Coronary artery (tissue), 2 donors: ENCODE measurements around the gene TIGIT.
A peak's percentile ranks its signal among the peaks of the same experiment; 100 is the strongest.

Source experiments
- DNase-seq: peaks from one replicate; pipeline ENCODE4 v3.0.0-alpha.2; 2017; ENCODE audit warnings: low spot score
- H3K27ac ChIP-seq, 2 donors: fragments of 200-600 bp; sonication (generic); one replicate each; pipeline ENCODE4 v1.5.1; 2016 to 2019
- H3K4me3 ChIP-seq: fragments of 200-600 bp; sonication (generic); 2 replicates; pipeline ENCODE4 v1.5.1; 2016; ENCODE audit warnings: mild to moderate bottlenecking, moderate library complexity
- TF ChIP-seq, protein P1 (sequence below): fragments of 200-600 bp; sonication (generic); IDR thresholded peaks from one replicate; pipeline ENCODE4 v1.5.1; 2019; ENCODE audit warnings: antibody characterized with exemption

The TIGIT gene

DNA sequence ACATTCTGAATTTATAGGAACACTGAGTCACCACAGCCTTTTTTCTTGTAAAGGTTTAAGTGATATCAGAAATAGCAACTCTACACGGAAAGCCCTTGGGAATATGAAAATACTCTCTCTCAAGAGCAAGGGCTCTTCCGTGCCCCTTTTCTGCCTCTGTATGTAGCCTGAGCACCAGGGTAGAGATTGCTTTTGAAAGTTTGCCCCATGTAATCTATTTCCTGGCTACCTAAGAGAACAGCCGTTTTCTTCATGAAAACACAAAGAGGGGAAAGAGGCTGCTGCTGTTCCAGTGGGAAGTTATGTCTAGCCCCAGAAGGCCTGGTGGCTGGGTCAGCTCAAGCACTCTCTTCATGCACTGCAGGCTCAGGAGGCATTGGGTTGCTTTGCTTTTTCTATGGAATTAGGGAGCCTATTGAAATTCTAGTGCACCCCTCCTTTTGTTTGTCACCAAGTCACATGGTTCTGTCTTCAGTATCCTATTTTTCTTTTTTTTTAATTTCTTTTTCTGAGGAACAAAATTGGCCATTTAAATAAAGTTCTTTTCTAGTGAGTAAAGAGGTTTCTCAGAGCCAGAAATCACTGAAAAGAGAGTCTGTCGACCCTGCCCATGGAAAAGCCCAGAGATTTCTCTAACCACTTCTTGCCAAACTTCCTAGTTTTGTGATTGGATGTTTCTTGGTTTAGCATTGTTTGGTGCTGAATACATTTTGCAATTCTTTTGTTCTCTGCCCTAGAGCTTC lies 39.5 kb downstream of the TIGIT start:
- Histone ChIP-seq H3K4me3 (no peak overlapping the region), H3K27ac (no peak overlapping the region)
- no peak for DNase-seq
- TF ChIP-seq, protein P1, sequence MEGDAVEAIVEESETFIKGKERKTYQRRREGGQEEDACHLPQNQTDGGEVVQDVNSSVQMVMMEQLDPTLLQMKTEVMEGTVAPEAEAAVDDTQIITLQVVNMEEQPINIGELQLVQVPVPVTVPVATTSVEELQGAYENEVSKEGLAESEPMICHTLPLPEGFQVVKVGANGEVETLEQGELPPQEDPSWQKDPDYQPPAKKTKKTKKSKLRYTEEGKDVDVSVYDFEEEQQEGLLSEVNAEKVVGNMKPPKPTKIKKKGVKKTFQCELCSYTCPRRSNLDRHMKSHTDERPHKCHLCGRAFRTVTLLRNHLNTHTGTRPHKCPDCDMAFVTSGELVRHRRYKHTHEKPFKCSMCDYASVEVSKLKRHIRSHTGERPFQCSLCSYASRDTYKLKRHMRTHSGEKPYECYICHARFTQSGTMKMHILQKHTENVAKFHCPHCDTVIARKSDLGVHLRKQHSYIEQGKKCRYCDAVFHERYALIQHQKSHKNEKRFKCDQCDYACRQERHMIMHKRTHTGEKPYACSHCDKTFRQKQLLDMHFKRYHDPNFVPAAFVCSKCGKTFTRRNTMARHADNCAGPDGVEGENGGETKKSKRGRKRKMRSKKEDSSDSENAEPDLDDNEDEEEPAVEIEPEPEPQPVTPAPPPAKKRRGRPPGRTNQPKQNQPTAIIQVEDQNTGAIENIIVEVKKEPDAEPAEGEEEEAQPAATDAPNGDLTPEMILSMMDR, result no peak

DNA sequence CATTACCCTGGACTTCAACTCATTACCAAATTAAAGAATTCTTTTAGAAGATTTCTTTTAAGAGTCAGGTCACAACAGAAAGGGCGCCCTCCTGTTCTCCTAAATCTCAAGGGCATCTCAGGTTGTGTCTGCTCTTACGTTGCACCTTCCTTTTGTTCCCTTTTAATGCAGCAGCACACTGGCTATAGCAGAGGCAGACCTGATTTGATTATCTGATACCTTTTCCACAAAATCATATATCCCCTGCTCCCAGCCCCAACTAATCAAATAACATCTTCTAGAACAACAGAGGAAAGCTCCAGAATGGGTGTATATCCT lies 40.1 kb downstream of the TIGIT start:
- TF ChIP-seq, protein P1, result no peak
- Histone ChIP-seq H3K27ac (no peak overlapping the region), H3K4me3 (no peak overlapping the region)
- DNase-seq, result no peak

DNA sequence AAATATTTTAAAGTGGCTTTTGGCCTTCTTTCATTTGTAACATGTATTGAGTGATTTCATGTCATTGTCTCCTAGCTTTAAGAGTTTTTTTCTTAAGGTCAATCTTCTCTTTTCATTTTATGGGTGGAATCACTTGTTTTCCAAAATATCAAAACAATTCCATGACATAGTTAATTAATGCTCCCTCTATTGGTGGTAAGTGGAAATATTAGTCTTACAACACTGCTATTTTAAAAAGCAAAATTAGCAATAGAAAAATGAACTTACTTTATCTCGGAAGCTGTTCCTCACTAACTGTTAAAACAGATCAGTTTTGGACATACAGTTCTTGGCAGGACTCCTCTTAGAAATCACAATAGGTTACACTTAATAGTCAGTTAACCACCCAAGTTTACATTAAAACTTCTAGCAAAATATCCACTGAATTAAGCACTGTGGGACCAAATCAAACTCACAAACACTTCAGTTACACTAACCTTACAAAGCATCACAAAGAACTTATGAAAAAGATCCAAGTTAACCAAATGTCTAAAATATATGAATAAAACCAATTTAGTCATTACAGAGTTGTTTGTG lies 42.4 kb downstream of the TIGIT start:
- Histone ChIP-seq H3K4me3 (no peak overlapping the region), H3K27ac (no peak overlapping the region)
- DNase-seq, result no peak
- TF ChIP-seq, protein P1, result peak; percentile 41

DNA sequence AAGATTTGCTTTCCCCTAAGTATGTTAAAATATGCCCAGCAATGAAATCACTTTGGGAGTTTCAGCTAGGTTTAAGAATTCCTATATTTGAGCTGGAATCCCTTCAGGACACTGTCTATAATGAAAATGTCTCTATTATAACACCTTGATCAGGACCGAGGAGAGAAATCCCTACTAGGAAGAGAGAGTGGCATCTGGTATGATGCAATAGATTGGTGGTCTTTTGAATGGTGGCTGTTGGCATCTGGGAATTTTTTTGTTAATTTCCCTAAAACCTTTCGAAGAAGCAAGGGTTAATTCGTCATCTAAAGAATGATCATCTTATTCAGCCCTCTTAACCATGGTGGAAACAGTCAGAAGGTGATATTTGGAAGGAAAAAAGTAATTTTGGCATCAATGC lies 43.0 kb downstream of the TIGIT start:
- TF ChIP-seq, protein P1, result no peak
- no peak for DNase-seq
- Histone ChIP-seq H3K4me3 (no peak overlapping the region), H3K27ac (no peak overlapping the region)

DNA sequence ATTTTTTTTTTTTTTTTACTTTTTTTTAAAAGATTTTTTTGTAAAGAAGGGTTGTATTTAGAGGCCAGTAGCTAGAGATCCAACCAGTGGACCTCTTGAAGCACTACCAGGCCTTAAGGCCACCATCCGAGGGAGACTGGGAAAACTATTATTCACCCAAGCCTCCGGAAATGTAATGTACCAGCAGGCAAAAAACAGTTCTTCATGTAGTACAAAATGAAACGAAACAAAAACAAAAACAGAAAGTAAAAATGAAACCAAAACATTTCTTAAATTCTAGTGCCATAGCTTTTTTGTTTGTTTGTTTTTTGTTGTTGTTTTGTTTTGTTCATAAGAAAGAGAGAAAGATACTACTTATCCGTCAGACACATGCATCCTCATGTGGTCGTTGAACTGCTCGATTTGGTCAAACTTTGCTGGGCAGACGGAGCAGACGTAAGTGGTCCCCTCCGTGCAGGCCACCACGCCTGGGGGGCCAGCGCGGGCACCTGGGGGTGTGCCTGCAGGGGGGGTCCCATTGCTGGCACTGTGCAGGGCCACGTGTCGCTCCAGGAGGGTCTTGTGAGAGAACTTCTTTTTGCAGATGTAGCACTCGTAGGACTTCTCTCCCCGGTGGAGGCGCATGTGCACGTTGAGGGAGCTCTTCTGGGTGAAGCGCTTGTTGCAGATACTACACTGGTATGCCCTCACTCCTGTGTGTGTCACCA lies 45.0 kb downstream of the TIGIT start:
- H3K27ac ChIP-seq, result no peak overlapping the region
- TF ChIP-seq, protein P1, result no peak
- DNase-seq, result no peak
- no peak overlapping the region for H3K4me3 ChIP-seq

DNA sequence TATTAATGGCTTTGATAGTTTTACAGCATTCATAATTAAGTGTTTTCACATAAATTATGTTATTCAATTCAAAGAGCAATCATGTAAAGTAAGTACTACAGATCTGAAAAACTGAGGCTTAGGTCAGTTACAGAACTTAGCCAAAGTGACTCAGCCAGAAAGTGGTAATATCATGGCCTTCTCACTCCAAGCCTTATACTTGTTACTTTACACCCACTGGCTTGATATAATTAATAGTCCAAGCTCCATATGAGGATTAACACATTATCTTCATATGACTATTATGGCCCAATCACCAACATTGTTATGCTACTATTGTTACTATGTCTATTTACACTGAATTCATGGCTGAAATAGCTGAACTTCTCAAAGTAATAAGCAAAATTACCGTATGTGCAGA lies 50.7 kb downstream of the TIGIT start:
- no peak overlapping the region for H3K27ac ChIP-seq
- DNase-seq, result no peak
- TF ChIP-seq, protein P1, result no peak
- no peak overlapping the region for H3K4me3 ChIP-seq

DNA sequence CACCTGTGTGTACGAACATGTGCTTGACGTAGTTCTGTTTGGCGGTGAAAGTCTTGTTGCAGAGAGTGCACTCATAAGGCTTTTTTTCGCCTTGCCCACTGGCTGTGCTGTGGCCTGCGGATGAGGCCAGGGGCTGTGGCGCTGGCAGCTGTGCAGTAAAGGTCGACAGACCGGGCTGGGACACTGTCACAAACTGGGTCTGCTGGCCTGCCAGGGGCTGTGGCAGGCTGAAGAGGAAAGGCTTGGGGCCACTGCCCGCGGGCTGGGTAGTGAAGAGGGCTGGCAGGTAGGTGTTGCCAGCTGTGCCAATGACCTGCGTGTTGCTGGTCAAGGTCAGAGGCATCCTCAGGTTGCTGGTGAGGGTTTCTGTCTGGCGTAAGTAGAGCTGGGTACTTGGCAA lies 56.4 kb downstream of the TIGIT start:
- Histone ChIP-seq H3K4me3 (no peak overlapping the region), H3K27ac (no peak overlapping the region)
- TF ChIP-seq, protein P1, result no peak
- no peak for DNase-seq
